Astrocyte (in vitro differentiated cells and primary cell): ENCODE data around the gene HMCN2. TPM values are rescaled to one million over a fixed set of nuclear protein-coding genes. Genes with fewer than 3 reads are reported as not detected.

Experiments
- DNase-seq: peaks from one replicate; pipeline ENCODE4 v3.0.0-alpha.2; 2010; ENCODE audit warnings: low read depth
- FAIRE-seq: peaks from 2 replicates; lab custom pipeline; 2011; peaks lifted over from hg19 to GRCh38; lab: Jason Lieb, UNC
- H2AFZ ChIP-seq: 2 replicates; pipeline ENCODE4 v1.6.0; 2012; ENCODE audit warnings: low read depth, low read length, inconsistent platforms
- H3K27ac ChIP-seq: 2 replicates; pipeline ENCODE4 v1.5.1; 2011; ENCODE audit warnings: low read depth, low read length, inconsistent platforms
- H3K27me3 ChIP-seq: 2 replicates; pipeline ENCODE4 v1.6.0; 2011; ENCODE audit warnings: low read length, inconsistent platforms; ENCODE audit not compliant: insufficient read depth
- H3K36me3 ChIP-seq: 2 replicates; pipeline ENCODE4 v1.5.1; 2011; ENCODE audit warnings: low read length, inconsistent platforms; ENCODE audit not compliant: insufficient read depth
- H3K4me1 ChIP-seq: 2 replicates; pipeline ENCODE4 v1.5.1; 2011; ENCODE audit warnings: low read length, inconsistent platforms; ENCODE audit not compliant: insufficient read depth
- H3K4me2 ChIP-seq: 2 replicates; pipeline ENCODE4 v1.6.0; 2012; ENCODE audit warnings: low read length, inconsistent platforms
- H3K4me3 ChIP-seq: 2 replicates; pipeline ENCODE4 v1.5.1; 2011; ENCODE audit warnings: low read depth, mild to moderate bottlenecking, low read length, inconsistent platforms; ENCODE audit not compliant: insufficient read depth
- H3K79me2 ChIP-seq: 2 replicates; pipeline ENCODE4 v1.6.0; 2012; ENCODE audit warnings: mild to moderate bottlenecking, low read length, inconsistent platforms; ENCODE audit not compliant: insufficient read depth
- H3K9ac ChIP-seq: 2 replicates; pipeline ENCODE4 v1.6.0; 2012; ENCODE audit warnings: mild to moderate bottlenecking, low read length, inconsistent platforms
- H3K9me3 ChIP-seq: 2 replicates; pipeline ENCODE4 v1.5.1; 2012; ENCODE audit warnings: low read depth, mild to moderate bottlenecking, low read length, inconsistent platforms; ENCODE audit not compliant: insufficient read depth
- H4K20me1 ChIP-seq: 2 replicates; pipeline ENCODE4 v1.6.0; 2012; ENCODE audit warnings: low read length, inconsistent platforms; ENCODE audit not compliant: insufficient read depth
- H3K27ac Mint-ChIP-seq: one replicate; pipeline ENCODE4 v1.8.0; 2021; ENCODE audit warnings: mild to moderate bottlenecking, mixed read lengths; ENCODE audit not compliant: unreplicated experiment
- H3K27me3 Mint-ChIP-seq: one replicate; pipeline ENCODE4 v1.8.0; 2021; ENCODE audit warnings: low read depth, mixed read lengths; ENCODE audit not compliant: unreplicated experiment
- H3K36me3 Mint-ChIP-seq: one replicate; pipeline ENCODE4 v1.8.0; 2021; ENCODE audit warnings: low read depth, mixed read lengths; ENCODE audit not compliant: unreplicated experiment
- H3K4me1 Mint-ChIP-seq: one replicate; pipeline ENCODE4 v1.8.0; 2021; ENCODE audit warnings: low read depth, mixed read lengths; ENCODE audit not compliant: unreplicated experiment
- H3K4me3 Mint-ChIP-seq: one replicate; pipeline ENCODE4 v1.8.0; 2021; ENCODE audit warnings: mild to moderate bottlenecking, moderate library complexity, mixed read lengths; ENCODE audit not compliant: unreplicated experiment
- H3K9me3 Mint-ChIP-seq: one replicate; pipeline ENCODE4 v1.8.0; 2021; ENCODE audit warnings: mild to moderate bottlenecking, mixed read lengths; ENCODE audit not compliant: unreplicated experiment
- EZH2 ChIP-seq: IDR thresholded peaks from 2 replicates; pipeline ENCODE4 v1.6.1; 2012; ENCODE audit warnings: mild to moderate bottlenecking, low read length, inconsistent platforms; ENCODE audit not compliant: insufficient read depth
- total RNA-seq: library from RNA; stranded (reverse); gene quantifications from 2 replicates; pipeline ENCODE4 v1.2.1, GENCODE V29; 2021
- TF ChIP-seq, protein P1 (sequence below): IDR thresholded peaks from 2 replicates; pipeline ENCODE4 v1.5.1; 2011; ENCODE audit warnings: low read depth, mild to moderate bottlenecking, inconsistent platforms, low read length, moderate library complexity; ENCODE audit not compliant: insufficient read depth

The HMCN2 gene
- total RNA-seq, 1 donor from 2014 or later = 1.6 TPM

DNA sequence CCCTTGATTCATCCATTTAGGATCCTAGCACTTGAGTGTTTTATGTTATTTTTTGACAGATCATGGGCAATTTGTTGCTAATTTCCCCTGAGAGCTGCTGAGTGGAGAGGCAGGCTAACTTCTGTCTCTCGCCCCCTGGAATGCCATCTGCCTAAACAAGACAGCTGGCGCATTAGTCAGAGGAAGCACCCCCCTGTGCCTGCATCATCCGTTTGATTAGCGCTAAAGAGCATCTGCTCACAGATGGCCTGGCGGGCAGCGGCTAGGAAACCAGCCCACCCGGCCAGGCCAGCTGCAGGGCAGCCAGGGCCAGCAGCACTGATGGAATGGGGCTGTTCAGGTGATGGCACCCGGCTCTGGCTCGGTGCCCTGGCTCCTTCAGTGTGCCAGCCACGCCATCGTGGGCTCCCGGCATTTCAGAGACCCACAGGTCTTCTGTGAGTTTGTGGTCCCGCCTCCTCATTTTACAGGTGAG, 156.3 kb downstream of the HMCN2 start:
- TF ChIP-seq, protein P1, sequence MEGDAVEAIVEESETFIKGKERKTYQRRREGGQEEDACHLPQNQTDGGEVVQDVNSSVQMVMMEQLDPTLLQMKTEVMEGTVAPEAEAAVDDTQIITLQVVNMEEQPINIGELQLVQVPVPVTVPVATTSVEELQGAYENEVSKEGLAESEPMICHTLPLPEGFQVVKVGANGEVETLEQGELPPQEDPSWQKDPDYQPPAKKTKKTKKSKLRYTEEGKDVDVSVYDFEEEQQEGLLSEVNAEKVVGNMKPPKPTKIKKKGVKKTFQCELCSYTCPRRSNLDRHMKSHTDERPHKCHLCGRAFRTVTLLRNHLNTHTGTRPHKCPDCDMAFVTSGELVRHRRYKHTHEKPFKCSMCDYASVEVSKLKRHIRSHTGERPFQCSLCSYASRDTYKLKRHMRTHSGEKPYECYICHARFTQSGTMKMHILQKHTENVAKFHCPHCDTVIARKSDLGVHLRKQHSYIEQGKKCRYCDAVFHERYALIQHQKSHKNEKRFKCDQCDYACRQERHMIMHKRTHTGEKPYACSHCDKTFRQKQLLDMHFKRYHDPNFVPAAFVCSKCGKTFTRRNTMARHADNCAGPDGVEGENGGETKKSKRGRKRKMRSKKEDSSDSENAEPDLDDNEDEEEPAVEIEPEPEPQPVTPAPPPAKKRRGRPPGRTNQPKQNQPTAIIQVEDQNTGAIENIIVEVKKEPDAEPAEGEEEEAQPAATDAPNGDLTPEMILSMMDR = no peak
- TF ChIP-seq EZH2 = no peak
- no peaks in the 10 kb centered on the region for H3K4me1 Mint-ChIP-seq
- Histone ChIP-seq H3K27ac (no peak overlapping the region), H3K9ac (no peak overlapping the region), H3K4me2 (peak overlapping the region; percentile 45), H3K4me1 (peaks cover 24% of the 10 kb centered on the region), H2AFZ (no peak overlapping the region), H3K36me3 (no peaks in the 10 kb centered on the region), H3K79me2 (no peaks in the 10 kb centered on the region), H3K4me3 (no peak overlapping the region), H4K20me1 (no peaks in the 10 kb centered on the region), H3K9me3 (no peaks in the 10 kb centered on the region), H3K27me3 (no peaks in the 10 kb centered on the region)
- H3K27me3 Mint-ChIP-seq = peaks cover 26% of the 10 kb centered on the region
- FAIRE-seq (no peak), DNase-seq (peak; percentile 66)
- H3K9me3 Mint-ChIP-seq = no peaks in the 10 kb centered on the region
- H3K36me3 Mint-ChIP-seq = peaks cover 6% of the 10 kb centered on the region
- H3K27ac Mint-ChIP-seq = no peak overlapping the region
- no peak overlapping the region for H3K4me3 Mint-ChIP-seq

GRCh38 chr9:130422546-130422945, 157.0 kb downstream of the HMCN2 start:
- TF ChIP-seq, protein P1 = no peak
- TF ChIP-seq EZH2 = no peak
- Histone ChIP-seq H3K27me3 (no peaks in the 10 kb centered on the region), H3K79me2 (no peaks in the 10 kb centered on the region), H3K27ac (no peak overlapping the region), H3K36me3 (no peaks in the 10 kb centered on the region), H3K9ac (no peak overlapping the region), H4K20me1 (no peaks in the 10 kb centered on the region), H3K4me3 (no peak overlapping the region), H3K4me1 (peaks cover 30% of the 10 kb centered on the region), H3K9me3 (no peaks in the 10 kb centered on the region), H2AFZ (no peak overlapping the region), H3K4me2 (no peak overlapping the region)
- Mint-ChIP-seq H3K9me3 (no peaks in the 10 kb centered on the region), H3K4me1 (no peaks in the 10 kb centered on the region), H3K36me3 (peaks cover 6% of the 10 kb centered on the region), H3K27me3 (peaks cover 28% of the 10 kb centered on the region), H3K4me3 (no peak overlapping the region), H3K27ac (no peak overlapping the region)
- FAIRE-seq = no peak
- no peak for DNase-seq

DNA sequence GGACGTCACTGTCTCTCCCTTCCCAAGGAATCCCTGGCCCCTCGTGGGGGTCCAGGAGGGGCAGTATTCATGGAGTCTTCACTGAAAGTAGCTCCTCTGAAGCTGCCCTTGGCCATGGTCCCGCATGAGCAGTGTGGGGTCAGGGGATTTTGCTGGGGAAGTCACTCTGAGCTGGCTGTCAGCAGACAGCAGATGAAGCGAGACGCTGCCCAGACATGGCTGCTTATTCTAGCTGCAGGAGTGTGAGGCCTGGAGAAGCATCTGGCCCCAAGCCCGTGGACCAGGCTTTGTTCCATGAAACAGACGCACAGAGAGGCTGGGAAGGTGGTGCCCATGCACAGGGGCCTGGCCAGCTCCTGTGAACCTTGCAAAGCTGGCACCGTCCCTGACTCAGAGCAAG, 157.7 kb downstream of the HMCN2 start:
- no peak overlapping the region for H3K4me3 Mint-ChIP-seq
- Histone ChIP-seq H4K20me1 (no peaks in the 10 kb centered on the region), H2AFZ (no peak overlapping the region), H3K9ac (no peak overlapping the region), H3K27ac (no peak overlapping the region), H3K4me2 (no peak overlapping the region), H3K27me3 (no peaks in the 10 kb centered on the region), H3K9me3 (no peaks in the 10 kb centered on the region), H3K79me2 (no peaks in the 10 kb centered on the region), H3K36me3 (no peaks in the 10 kb centered on the region), H3K4me3 (no peak overlapping the region), H3K4me1 (peaks cover 30% of the 10 kb centered on the region)
- DNase-seq (no peak), FAIRE-seq (no peak)
- peaks cover 6% of the 10 kb centered on the region for H3K36me3 Mint-ChIP-seq
- peaks cover 29% of the 10 kb centered on the region for H3K27me3 Mint-ChIP-seq
- no peak overlapping the region for H3K27ac Mint-ChIP-seq
- H3K9me3 Mint-ChIP-seq = no peaks in the 10 kb centered on the region
- no peak for TF ChIP-seq EZH2
- TF ChIP-seq, protein P1 = no peak
- no peaks in the 10 kb centered on the region for H3K4me1 Mint-ChIP-seq
